BJ (cell line): ENCODE measurements around the gene ST8SIA1. TPM values are rescaled to one million over a fixed set of nuclear protein-coding genes. Genes with fewer than 3 reads are reported as not detected.

Experiments
- CTCF ChIA-PET: fragments of 350-600 bp; formaldehyde crosslinking; extraction: SDS; loops from one replicate; lab custom pipeline; 2021; ENCODE audit warnings: antibody characterized with exemption, inconsistent platforms; lab: Yijun Ruan, JAX
- POLR2A ChIA-PET: fragments of 300-600 bp; sonication (Branson Sonifier 250); formaldehyde crosslinking; extraction: SDS; loops from one replicate; lab custom pipeline; 2021; ENCODE audit warnings: antibody characterized with exemption; lab: Charles Lee
- DNase-seq: peaks from one replicate; pipeline ENCODE4 v3.0.0-alpha.2; 2011; ENCODE audit warnings: low read depth
- H3K27me3 ChIP-seq: 2 replicates; pipeline ENCODE4 v1.6.0; 2011; ENCODE audit warnings: low read length; ENCODE audit not compliant: control insufficient read depth, insufficient read depth
- H3K36me3 ChIP-seq: 2 replicates; pipeline ENCODE4 v1.5.1; 2011; ENCODE audit warnings: low read length; ENCODE audit not compliant: control insufficient read depth, insufficient read depth
- H3K4me3 ChIP-seq: 2 replicates; pipeline ENCODE4 v1.5.1; 2011; ENCODE audit warnings: low read depth, mild to moderate bottlenecking, control low read depth, low read length
- CTCF ChIP-seq: IDR thresholded peaks from 2 replicates; pipeline ENCODE4 v1.5.1; 2011; ENCODE audit warnings: low read depth, mild to moderate bottlenecking, control low read depth, inconsistent platforms, low read length, moderate library complexity; ENCODE audit not compliant: insufficient read depth
- polyA plus RNA-seq: library from polyadenylated mRNA; depleted of rRNA; stranded (reverse); fragments of >200 nt; gene quantifications from 2 replicates; pipeline ENCODE4 v1.2.3, GENCODE V29; 2011

Gene ST8SIA1
- polyA plus RNA-seq, 1 experiment: not detected

- Histone ChIP-seq H3K4me3 (no peak overlapping the region), H3K36me3 (no peaks in the 10 kb centered on the region), H3K27me3 (no peaks in the 10 kb centered on the region; the same call in 1 of the 2 replicates)
- no peak for TF ChIP-seq CTCF
- CTCF ChIA-PET: no interaction called here
- POLR2A ChIA-PET: interaction anchor here (0.7 kb wide), 1 partner anchor 89 kb away, joined by 20 read pairs; no protein-coding TSS in a partner anchor
- no peak for DNase-seq
Observed at GRCh38 chr12:22285846-22286245, 48.7 kb downstream of the ST8SIA1 start.

GRCh38 chr12:22284871-22285270 is 49.6 kb downstream of the ST8SIA1 start:
- CTCF ChIA-PET: no interaction called here
- DNase-seq: no peak
- no peak for TF ChIP-seq CTCF
- POLR2A ChIA-PET: no interaction called here
- no peak overlapping the region for H3K4me3 ChIP-seq
- no peaks in the 10 kb centered on the region for H3K36me3 ChIP-seq
- H3K27me3 ChIP-seq: no peaks in the 10 kb centered on the region; the same call in 1 of the 2 replicates

- Histone ChIP-seq H3K4me3 (no peak overlapping the region), H3K36me3 (no peaks in the 10 kb centered on the region), H3K27me3 (no peaks in the 10 kb centered on the region; the same call in 1 of the 2 replicates)
- CTCF ChIA-PET: no interaction called here
- DNase-seq: no peak
- TF ChIP-seq CTCF: no peak
- POLR2A ChIA-PET: no interaction called here
Observed at GRCh38 chr12:22283508-22283907, 51.0 kb downstream of the ST8SIA1 start.

GRCh38 chr12:22283006-22283506 is 51.5 kb downstream of the ST8SIA1 start:
- TF ChIP-seq CTCF: no peak
- H3K4me3 ChIP-seq: no peak overlapping the region
- ChIA-PET POLR2A (no interaction called here), CTCF (no interaction called here)
- DNase-seq: peak; percentile 69
- H3K36me3 ChIP-seq: no peaks in the 10 kb centered on the region
- H3K27me3 ChIP-seq: no peaks in the 10 kb centered on the region; the same call in 1 of the 2 replicates

- Histone ChIP-seq H3K27me3 (no peaks in the 10 kb centered on the region; the same call in 1 of the 2 replicates), H3K4me3 (no peak overlapping the region), H3K36me3 (no peaks in the 10 kb centered on the region)
- TF ChIP-seq CTCF: no peak
- ChIA-PET POLR2A (no interaction called here), CTCF (no interaction called here)
- DNase-seq: no peak
Observed at GRCh38 chr12:22282283-22282682, 52.2 kb downstream of the ST8SIA1 start.
